SK-N-SH treated with all-trans-retinoic acid at 6 μM for 48 hours (cell line): Measurements from ENCODE around the gene MT1B.

Experiments used
- ARNTL ChIP-seq: fragments of 450-650 bp; formaldehyde crosslinking; IDR thresholded peaks from 2 replicates; pipeline ENCODE4 v1.5.0; 2020; ENCODE audit warnings: low read depth, mild to moderate bottlenecking, moderate library complexity, borderline replicate concordance
- BACH2 ChIP-seq: fragments of 250-450 bp; sonication (Bioruptor Pico); IDR thresholded peaks from 2 replicates; pipeline ENCODE4 v1.9.0; 2021; ENCODE audit warnings: mild to moderate bottlenecking, borderline replicate concordance
- ESRRG ChIP-seq: fragments of 250-450 bp; sonication (Bioruptor Pico); IDR thresholded peaks from 2 replicates; pipeline ENCODE4 v1.6.1; 2021; ENCODE audit warnings: mild to moderate bottlenecking
- GLIS3 ChIP-seq: fragments of 250-450 bp; sonication (Bioruptor Pico); IDR thresholded peaks from 2 replicates; pipeline ENCODE4 v1.5.0; 2020; ENCODE audit warnings: mild to moderate bottlenecking, moderate library complexity
- OSR1 ChIP-seq: fragments of 250-450 bp; sonication (Bioruptor Pico); IDR thresholded peaks from 2 replicates; pipeline ENCODE4 v1.8.0; 2022; ENCODE audit warnings: moderate library complexity, mild to moderate bottlenecking, inconsistent platforms
- PATZ1 ChIP-seq: fragments of 250-450 bp; sonication (Bioruptor Pico); IDR thresholded peaks from 2 replicates; pipeline ENCODE4 v1.8.0; 2020; ENCODE audit warnings: mild to moderate bottlenecking, moderate library complexity, borderline replicate concordance
- SNAI2 ChIP-seq: fragments of 250-450 bp; sonication (Bioruptor Pico); IDR thresholded peaks from 2 replicates; pipeline ENCODE4 v1.5.0; 2020; ENCODE audit warnings: mild to moderate bottlenecking, moderate library complexity
- TCF4 ChIP-seq: fragments of 250-450 bp; sonication (Bioruptor Pico); IDR thresholded peaks from 2 replicates; pipeline ENCODE4 v1.8.0; 2021; ENCODE audit warnings: mild to moderate bottlenecking, moderate library complexity, borderline replicate concordance
- TOX ChIP-seq: fragments of 250-450 bp; sonication (Bioruptor Pico); IDR thresholded peaks from 2 replicates; pipeline ENCODE4 v1.8.0; 2021; ENCODE audit warnings: mild to moderate bottlenecking, moderate library complexity, borderline replicate concordance
- TSHZ2 ChIP-seq: fragments of 250-450 bp; sonication (Bioruptor Pico); IDR thresholded peaks from 2 replicates; pipeline ENCODE4 v1.5.0; 2020; ENCODE audit warnings: mild to moderate bottlenecking, moderate library complexity
- ZFP30 ChIP-seq: fragments of 450-650 bp; formaldehyde crosslinking; IDR thresholded peaks from 2 replicates; pipeline ENCODE4 v1.5.0; 2022; ENCODE audit warnings: mild to moderate bottlenecking, moderate library complexity
- ZNF8 ChIP-seq: fragments of 450-650 bp; formaldehyde crosslinking; IDR thresholded peaks from 2 replicates; pipeline ENCODE4 v1.5.0; 2020; ENCODE audit warnings: mild to moderate bottlenecking, moderate library complexity

GRCh38 chr16:56649271-56649670 is 2.4 kb upstream of the MT1B start:
- TF ChIP-seq ZFP30 (CRISPR knock-in tag) (no peak), SNAI2 (CRISPR knock-in tag) (no peak), ARNTL (CRISPR knock-in tag) (no peak), TCF4 (CRISPR knock-in tag) (no peak), ZNF8 (no peak), TSHZ2 (CRISPR knock-in tag) (no peak), OSR1 (CRISPR knock-in tag) (no peak), PATZ1 (CRISPR knock-in tag) (no peak), ESRRG (no peak), GLIS3 (no peak), TOX (CRISPR knock-in tag) (no peak), BACH2 (CRISPR knock-in tag) (no peak)
